ENCODE data around the gene RAB5IF. TPM values are rescaled to one million over a fixed set of nuclear protein-coding genes. Genes with fewer than 3 reads are reported as not detected.

The RAB5IF gene
- total and polyA plus RNA-seq, 2 of the 4 experiments (the other 2 are of a cell fraction): 74.0 to 93.1 TPM

DNA sequence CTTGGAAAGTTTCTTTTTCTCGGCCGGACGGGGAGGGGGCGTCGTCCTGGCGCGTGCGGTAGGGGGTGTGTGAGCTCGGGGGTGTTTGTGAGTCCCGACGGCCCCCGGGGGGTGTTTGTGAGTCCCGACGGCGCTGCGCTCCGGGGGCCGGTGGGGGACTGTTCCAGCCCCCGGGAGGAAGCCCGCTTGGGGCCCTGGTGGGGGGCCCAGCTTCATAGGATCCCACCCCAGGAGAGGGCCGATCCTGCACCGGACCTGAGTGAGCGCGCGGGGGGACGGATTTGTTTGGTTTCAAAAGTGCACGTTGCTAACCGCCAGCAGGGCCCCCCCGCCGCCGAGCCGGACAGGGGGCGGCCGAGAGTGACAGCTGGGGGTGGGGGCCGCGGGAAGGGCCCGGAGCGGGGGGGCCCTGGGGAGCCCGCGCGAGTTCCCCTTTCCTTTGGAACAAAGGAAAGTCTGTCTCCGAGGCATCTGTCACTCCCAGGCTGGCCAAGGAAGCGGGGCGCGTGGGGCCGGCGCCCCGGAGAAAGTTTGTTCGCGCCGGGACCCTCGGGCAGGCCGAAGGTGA lies 31.7 kb upstream of the RAB5IF start:
- Histone ChIP-seq H3K4me3 (ENCODE audit: insufficient read depth, low read depth, low read length) (peak overlapping the region; percentile 60), H3K9me1 (ENCODE audit: insufficient read depth, low read length) (peaks cover 30% of the 10 kb centered on the region), H3K27me3 (ENCODE audit: control insufficient read depth, insufficient read depth, low read length) (no peaks in the 10 kb centered on the region), H3K27ac (ENCODE audit: insufficient read depth, low read length) (peak overlapping the region; percentile 81), H3K4me1 (ENCODE audit: control insufficient read depth, insufficient read depth, low read length) (peaks cover 13% of the 10 kb centered on the region), H2AFZ (replicated peaks; ENCODE audit: low read length, poor library complexity) (peak overlapping the region; percentile 92), H2AK5ac (ENCODE audit: low read depth, low read length) (peak overlapping the region; percentile 59), H2BK15ac (ENCODE audit: low read depth, low read length) (no peak overlapping the region), H3K4ac (ENCODE audit: low read depth, low read length) (0 out of 2 replicates have a peak overlapping the region, but pooled peaks have one; percentile 3), H2BK5ac (ENCODE audit: low read depth, low read length, poor library complexity, severe bottlenecking) (peak overlapping the region; percentile 18), H3K9me3 (ENCODE audit: control insufficient read depth, insufficient read depth, low read length) (no peaks in the 10 kb centered on the region), H3K36me3 (ENCODE audit: control insufficient read depth, insufficient read depth, low read length) (peaks cover 5% of the 10 kb centered on the region), H4K20me1 (ENCODE audit: insufficient read depth, low read length) (peaks cover 35% of the 10 kb centered on the region), H3K4me2 (ENCODE audit: low read depth, low read length) (peak overlapping the region; percentile 63), H4K5ac (ENCODE audit: low read depth, low read length) (no peak overlapping the region), H2BK20ac (ENCODE audit: low read depth, low read length) (no peak overlapping the region), H3K9ac (ENCODE audit: low read depth, low read length) (peak overlapping the region; percentile 71), H3K79me1 (ENCODE audit: low read depth in 1 of 2, low read length in 2 of 2) (peaks cover 26 to 46% of the 10 kb centered on the region in 2 experiments), H2AK9ac (replicated peaks; ENCODE audit: low read depth, low read length, poor library complexity) (peak overlapping the region; percentile 97), H3K23ac (ENCODE audit: low read depth, low read length) (no peak overlapping the region), H2BK120ac (ENCODE audit: low read depth, low read length) (no peak overlapping the region; the same call in 1 of the 2 replicates), H4K8ac (ENCODE audit: low read depth in 2 of 2, low read length in 2 of 2) (peak overlapping the region in 1 of 2 experiments; percentile 3; a peak in 1 of 4 replicates), H3K18ac (ENCODE audit: low read depth, low read length) (no peak overlapping the region; the same call in 1 of the 2 replicates), H3K56ac (ENCODE audit: extremely low read depth, insufficient read depth, low read length) (no peak overlapping the region), H4K91ac (ENCODE audit: insufficient read depth, low read depth, low read length) (no peak overlapping the region), H3K14ac (replicated peaks; ENCODE audit: low read depth, low read length) (peak overlapping the region; percentile 58; the same call in 1 of the 2 replicates)
- no TSS peak for BruUV-seq (replicated peaks)
- intact Hi-C loops (cut with micrococcal nuclease): loop anchor here (2.0 kb wide), 1 partner anchor 31 kb away; the partner anchor contains the start of gene RAB5IF
- dilution Hi-C loops (cut with HindIII; ENCODE audit: low sequenced_read_pairs, unreplicated experiment): no loop called here
- POLR2A ChIA-PET (ENCODE audit: unreplicated experiment): no interaction called here
- in situ Hi-C loops (cut with MboI; ENCODE audit: low sequenced_read_pairs): no loop called here
- 0% methylated on average over 11 of the region's 53 CpGs; no CpG with 5 or more reads in 1 of the 2 experiments for WGBS, 2 experiments (ENCODE audit: extremely low coverage in 2 of 2, insufficient read length in 1 of 2)
- CTCF ChIA-PET: no interaction called here
- DNase-seq: no peak
- peak; percentile 26; the same call in 1 of the 2 replicates for TF ChIP-seq BHLHE40 (IDR thresholded peaks at IDR 0.05; ENCODE audit: low read depth, low read length)
- TF ChIP-seq CHD1 (IDR thresholded peaks at IDR 0.05; ENCODE audit: low read depth, low read length): peak; percentile 69; the same call in 1 of the 2 replicates
- no peak for TF ChIP-seq SMC3 (IDR thresholded peaks at IDR 0.05; ENCODE audit: low read depth, low read length)
- TF ChIP-seq, protein P1, sequence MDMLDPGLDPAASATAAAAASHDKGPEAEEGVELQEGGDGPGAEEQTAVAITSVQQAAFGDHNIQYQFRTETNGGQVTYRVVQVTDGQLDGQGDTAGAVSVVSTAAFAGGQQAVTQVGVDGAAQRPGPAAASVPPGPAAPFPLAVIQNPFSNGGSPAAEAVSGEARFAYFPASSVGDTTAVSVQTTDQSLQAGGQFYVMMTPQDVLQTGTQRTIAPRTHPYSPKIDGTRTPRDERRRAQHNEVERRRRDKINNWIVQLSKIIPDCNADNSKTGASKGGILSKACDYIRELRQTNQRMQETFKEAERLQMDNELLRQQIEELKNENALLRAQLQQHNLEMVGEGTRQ (IDR thresholded peaks at IDR 0.05; ENCODE audit: low read depth, low read length): no peak
- TF ChIP-seq MAFK (IDR thresholded peaks at IDR 0.05; ENCODE audit: low read depth, low read length): no peak
- TF ChIP-seq MAZ (IDR thresholded peaks at IDR 0.05; ENCODE audit: borderline replicate concordance, low read depth, low read length): peak; percentile 20; the same call in 1 of the 2 replicates
- TF ChIP-seq POLR2A (IDR thresholded peaks at IDR 0.05; ENCODE audit: low read depth, low read length): 0 out of 2 replicates have a peak, but pooled peaks have one; percentile 17
- no peak for TF ChIP-seq FOS (IDR thresholded peaks at IDR 0.05; ENCODE audit: low read depth, low read length)
- peak; percentile 3 for ATAC-seq (ENCODE audit: low read depth)
